HCT116 (cell line): ENCODE results near the gene CERS3.

Experiments
- EZH2 ChIP-seq: fragments of 200-600 bp; sonication (generic); IDR thresholded peaks from 2 replicates; pipeline ENCODE4 v1.6.1; 2017; ENCODE audit warnings: antibody characterized with exemption, mixed run types
- POLR2AphosphoS5 ChIP-seq: IDR thresholded peaks from 2 replicates; pipeline ENCODE4 v1.6.1; 2011; ENCODE audit warnings: mild to moderate bottlenecking, low read depth, low read length, moderate library complexity
- TF ChIP-seq, protein P1 (sequence below), 3 experiments: fragments of 200-600 bp in 1 of 3; sonication (generic) in 1 of 3; IDR thresholded peaks in 2 of 3; conservative IDR thresholded peaks in 1 of 3; 2 replicates each; pipeline ENCODE4 v1.5.1; 2012 to 2017; ENCODE audit warnings: low read depth in 2 of 3, low read length in 2 of 3, antibody characterized with exemption in 1 of 3, borderline replicate concordance in 1 of 3, control low read depth in 1 of 3, mild to moderate bottlenecking in 1 of 3, mixed read lengths in 1 of 3, mixed run types in 1 of 3, moderate library complexity in 1 of 3; ENCODE audit not compliant: insufficient read depth in 1 of 3

GRCh38 chr15:100559330-100559729 lies 30.6 kb upstream of the CERS3 start:
- TF ChIP-seq, protein P1, sequence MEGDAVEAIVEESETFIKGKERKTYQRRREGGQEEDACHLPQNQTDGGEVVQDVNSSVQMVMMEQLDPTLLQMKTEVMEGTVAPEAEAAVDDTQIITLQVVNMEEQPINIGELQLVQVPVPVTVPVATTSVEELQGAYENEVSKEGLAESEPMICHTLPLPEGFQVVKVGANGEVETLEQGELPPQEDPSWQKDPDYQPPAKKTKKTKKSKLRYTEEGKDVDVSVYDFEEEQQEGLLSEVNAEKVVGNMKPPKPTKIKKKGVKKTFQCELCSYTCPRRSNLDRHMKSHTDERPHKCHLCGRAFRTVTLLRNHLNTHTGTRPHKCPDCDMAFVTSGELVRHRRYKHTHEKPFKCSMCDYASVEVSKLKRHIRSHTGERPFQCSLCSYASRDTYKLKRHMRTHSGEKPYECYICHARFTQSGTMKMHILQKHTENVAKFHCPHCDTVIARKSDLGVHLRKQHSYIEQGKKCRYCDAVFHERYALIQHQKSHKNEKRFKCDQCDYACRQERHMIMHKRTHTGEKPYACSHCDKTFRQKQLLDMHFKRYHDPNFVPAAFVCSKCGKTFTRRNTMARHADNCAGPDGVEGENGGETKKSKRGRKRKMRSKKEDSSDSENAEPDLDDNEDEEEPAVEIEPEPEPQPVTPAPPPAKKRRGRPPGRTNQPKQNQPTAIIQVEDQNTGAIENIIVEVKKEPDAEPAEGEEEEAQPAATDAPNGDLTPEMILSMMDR (IDR thresholded peaks at IDR 0.05 in 2 of 3, conservative IDR thresholded peaks at IDR 0.05 in 1 of 3; ENCODE audit: borderline replicate concordance in 1 of 3, insufficient read depth in 1 of 3, low read depth in 2 of 3, low read length in 2 of 3) = no peak
- TF ChIP-seq POLR2AphosphoS5 (no peak), EZH2 (no peak)
